ENCODE measurements around the gene FSCN2.

FSCN2 gene

DNA sequence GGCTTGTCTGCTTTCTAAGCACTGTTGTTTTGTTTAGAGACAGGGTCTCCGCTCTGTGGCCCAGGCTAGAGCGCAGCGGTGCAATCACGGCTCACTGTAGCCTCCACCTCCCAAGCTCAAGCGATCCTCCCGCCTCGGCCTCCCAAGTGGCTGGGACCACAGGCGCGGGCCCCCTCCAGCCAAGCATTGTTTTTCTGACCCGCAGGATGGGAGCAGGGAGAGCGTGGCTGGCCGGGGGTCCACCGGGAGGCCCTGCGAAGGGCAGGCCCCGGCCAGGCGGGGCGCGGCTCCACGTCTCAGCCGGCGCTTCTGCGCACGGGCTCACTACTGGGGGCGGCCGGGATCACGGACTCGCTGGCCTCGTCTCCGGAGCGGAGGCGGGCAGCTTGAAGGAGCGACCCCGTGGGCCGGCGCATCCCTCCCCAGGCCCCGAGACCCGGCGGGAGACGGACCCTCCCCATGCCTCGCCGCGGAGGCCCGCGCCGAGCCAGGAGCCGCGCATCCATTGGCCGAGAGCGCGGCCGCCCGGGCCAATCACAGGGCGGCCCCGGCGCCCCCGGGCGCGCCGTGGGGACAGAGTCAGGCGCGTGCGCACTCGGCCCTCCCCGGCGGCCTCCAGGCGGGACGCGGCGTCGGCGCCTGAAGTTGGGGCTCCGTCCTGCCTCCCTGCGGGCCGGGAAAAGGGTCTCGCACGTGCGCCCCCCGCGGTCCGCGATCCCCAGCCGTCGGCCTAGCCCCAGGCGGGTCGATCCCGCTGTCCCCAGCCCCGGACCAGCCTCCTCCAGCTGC, 40.5 kb upstream of the FSCN2 start:
- H3K4me3 ChIP-seq (replicated peaks; ENCODE audit: low read depth, low read length): peak overlapping the region; percentile 41
- DNase-seq (ENCODE audit: extremely low read depth, low read depth): no peak
- TF ChIP-seq, protein P1, sequence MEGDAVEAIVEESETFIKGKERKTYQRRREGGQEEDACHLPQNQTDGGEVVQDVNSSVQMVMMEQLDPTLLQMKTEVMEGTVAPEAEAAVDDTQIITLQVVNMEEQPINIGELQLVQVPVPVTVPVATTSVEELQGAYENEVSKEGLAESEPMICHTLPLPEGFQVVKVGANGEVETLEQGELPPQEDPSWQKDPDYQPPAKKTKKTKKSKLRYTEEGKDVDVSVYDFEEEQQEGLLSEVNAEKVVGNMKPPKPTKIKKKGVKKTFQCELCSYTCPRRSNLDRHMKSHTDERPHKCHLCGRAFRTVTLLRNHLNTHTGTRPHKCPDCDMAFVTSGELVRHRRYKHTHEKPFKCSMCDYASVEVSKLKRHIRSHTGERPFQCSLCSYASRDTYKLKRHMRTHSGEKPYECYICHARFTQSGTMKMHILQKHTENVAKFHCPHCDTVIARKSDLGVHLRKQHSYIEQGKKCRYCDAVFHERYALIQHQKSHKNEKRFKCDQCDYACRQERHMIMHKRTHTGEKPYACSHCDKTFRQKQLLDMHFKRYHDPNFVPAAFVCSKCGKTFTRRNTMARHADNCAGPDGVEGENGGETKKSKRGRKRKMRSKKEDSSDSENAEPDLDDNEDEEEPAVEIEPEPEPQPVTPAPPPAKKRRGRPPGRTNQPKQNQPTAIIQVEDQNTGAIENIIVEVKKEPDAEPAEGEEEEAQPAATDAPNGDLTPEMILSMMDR (IDR thresholded peaks at IDR 0.05; ENCODE audit: low read depth, low read length, missing control alignments): no peak

DNA sequence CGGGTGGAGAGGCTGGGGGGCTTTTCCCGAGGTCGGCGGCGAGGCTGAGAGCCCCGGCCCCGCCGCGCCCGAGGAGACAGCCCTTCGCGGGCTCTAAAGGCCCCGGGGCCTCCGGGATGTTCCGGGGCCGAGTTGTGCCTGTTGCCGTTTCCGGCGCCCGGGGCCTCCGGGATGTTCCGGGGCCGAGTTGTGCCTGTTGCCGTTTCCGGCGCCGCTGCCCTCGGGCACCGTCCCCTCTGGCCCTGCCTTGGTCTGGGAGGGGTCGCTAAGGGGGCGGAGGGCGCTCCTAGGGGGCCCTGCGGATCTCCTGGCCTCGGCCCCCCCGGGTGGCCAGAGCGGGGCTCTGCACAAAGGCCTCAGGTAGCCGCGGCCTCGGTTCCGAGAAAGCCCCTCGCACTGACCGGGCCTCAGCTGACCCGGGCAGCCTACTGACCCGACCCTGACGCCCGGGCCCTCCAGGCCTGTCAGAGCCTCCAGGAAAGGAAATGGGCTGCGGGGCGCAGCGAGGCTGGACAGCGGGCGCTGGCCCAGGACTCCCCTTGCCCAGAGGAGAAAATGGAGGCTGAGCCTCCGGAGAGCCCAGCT, 39.8 kb upstream of the FSCN2 start:
- H3K4me3 ChIP-seq (replicated peaks; ENCODE audit: low read depth, low read length): peak overlapping the region; percentile 41
- TF ChIP-seq, protein P1 (IDR thresholded peaks at IDR 0.05; ENCODE audit: low read depth, low read length, missing control alignments): no peak
- DNase-seq (ENCODE audit: extremely low read depth, low read depth): no peak

DNA sequence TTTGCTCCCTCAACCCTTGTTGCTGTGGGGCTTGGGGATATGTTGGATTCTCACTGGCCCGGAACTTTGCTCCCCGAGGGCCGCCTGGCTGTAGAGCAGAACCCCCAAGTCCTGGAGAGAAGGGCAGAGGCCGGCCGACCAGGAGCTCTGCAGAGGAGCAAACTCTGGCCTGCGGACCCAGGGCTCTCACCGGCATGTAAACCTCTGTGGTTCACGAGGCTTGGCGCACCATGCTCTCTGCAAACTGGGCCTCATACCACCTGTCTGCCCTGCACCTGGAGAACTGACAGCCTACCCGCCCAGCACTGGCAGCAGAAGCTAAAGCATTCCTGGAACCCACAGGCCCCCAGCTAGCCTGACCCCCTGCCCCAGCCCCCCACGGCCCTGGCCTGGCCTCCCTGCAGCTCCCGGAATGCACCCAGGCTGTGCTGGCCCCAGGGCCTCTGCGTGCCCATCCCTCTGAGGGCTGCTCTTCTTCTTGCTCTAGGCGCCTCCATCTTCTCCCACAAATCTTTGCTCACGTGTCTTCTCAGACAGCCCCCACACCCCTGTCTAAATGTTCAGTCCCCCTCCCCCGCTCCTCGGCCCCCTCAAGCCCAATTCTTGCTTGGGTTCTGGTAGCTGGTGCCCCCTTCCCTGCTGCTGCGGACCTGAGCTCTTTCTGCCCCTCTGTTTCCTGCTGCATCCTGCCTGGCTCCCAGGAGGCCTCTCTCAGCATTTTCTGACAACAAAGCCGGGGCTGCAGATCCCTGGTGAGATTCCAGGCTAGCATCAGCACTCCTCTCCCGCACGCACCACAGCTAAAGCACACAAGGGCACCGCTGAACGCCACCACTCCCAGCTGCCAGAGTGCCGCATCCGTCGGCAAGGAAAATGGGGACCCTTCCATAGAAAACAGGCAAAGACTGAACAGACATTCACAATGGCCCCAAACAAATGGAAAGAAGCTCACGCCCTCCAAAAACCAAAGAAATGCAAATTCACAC, 38.9 kb upstream of the FSCN2 start:
- no peak overlapping the region for H3K4me3 ChIP-seq (replicated peaks; ENCODE audit: low read depth, low read length)
- no peak for DNase-seq (ENCODE audit: extremely low read depth, low read depth)
- TF ChIP-seq, protein P1 (IDR thresholded peaks at IDR 0.05; ENCODE audit: low read depth, low read length, missing control alignments): no peak

DNA sequence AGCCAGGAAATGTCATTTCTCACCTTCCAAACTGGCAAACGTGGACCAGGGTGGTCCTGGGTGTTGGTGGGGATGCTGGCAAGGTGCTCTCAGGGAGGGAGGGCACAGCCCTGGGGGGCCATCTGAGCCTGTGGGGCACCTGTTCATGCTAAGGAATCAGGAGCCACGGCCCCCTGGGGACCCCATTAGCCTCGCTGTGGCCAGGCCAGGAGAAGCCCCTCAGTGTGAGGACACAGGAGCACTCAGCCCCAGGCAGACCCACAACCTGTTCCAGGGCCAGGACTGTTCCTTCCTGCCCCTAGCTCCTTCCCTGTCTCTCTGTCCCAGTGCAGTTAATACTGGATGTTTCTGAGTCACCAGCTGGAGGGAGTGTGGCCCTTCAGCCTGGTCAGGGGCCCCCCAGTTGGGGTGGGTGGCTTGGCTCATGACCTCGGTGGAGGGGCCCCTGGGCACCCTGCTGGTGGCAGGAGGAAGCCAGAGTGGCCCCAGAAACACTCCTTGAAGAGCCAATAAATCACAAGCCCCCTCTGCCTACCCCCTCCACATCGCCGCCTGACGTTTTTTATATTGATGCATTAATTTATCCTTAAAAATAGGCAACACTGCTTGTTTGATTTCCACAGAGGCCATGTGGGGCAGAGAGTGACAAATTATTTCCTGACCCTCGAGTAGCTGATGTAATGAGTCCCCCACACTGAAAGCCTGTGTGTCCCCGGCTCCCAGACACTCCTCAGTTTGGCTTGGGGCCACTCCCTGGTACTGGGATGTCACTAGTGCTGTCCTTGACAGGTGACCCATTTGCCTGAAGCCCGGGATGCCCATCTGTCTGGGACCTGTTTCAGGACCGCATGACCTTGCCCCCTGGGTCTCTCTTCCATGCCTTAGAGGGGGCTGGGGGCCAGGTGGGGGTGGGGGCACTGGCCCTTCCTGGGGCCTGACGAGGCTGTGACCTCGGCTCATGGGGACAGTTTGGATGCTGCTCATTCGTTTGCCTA, 37.9 kb upstream of the FSCN2 start:
- TF ChIP-seq, protein P1 (IDR thresholded peaks at IDR 0.05; ENCODE audit: low read depth, low read length, missing control alignments): no peak
- no peak overlapping the region for H3K4me3 ChIP-seq (replicated peaks; ENCODE audit: low read depth, low read length)
- DNase-seq (ENCODE audit: extremely low read depth, low read depth): no peak

DNA sequence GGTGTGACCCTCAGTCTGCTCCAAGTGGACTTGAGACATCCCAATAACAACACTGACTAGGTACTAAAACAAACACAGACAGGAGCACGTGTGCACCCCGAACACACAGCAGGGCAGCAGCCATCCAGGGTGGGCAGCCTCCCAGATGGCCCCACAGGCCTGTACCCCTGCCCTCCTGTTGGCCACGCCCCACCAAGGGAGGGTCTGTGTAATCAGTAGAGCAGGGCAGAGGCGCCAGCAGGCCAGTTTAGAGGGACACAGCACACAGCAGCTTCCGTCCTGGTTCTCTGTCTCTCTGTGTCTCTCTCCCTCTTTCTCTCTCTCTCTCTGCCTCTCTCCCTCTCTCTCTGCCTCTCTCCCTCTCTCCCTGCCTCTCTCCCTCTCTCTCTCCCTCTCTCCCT, 37.0 kb upstream of the FSCN2 start:
- no peak overlapping the region for H3K4me3 ChIP-seq (replicated peaks; ENCODE audit: low read depth, low read length)
- TF ChIP-seq, protein P1 (IDR thresholded peaks at IDR 0.05; ENCODE audit: low read depth, low read length, missing control alignments): no peak
- DNase-seq (ENCODE audit: extremely low read depth, low read depth): no peak

DNA sequence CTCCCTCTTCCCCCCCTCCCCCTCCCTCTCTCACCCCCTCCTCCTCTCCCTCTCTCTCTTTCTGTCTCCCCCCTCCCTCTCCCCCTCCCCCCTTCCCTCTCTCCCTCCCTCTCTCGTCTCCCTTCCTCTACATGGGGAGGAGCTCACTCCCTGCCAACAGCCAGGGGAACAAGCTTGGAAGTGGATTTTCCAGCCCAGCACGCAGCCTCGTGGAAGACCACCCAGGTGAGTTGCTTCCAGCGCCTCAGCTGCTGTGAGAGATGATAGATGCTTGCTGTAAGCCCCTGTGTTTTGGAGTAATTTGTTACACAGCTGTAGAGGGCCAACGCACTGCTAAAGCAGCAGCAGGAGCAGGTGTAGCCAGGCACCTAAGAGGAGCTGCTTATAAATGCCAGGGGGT, 36.4 kb upstream of the FSCN2 start:
- no peak overlapping the region for H3K4me3 ChIP-seq (replicated peaks; ENCODE audit: low read depth, low read length)
- no peak for DNase-seq (ENCODE audit: extremely low read depth, low read depth)
- TF ChIP-seq, protein P1 (IDR thresholded peaks at IDR 0.05; ENCODE audit: low read depth, low read length, missing control alignments): no peak
